Calu3 (cell line): ENCODE measurements around the gene B4GAT1. TPM values are rescaled to one million over a fixed set of nuclear protein-coding genes. Genes with fewer than 3 reads are reported as not detected.

Source experiments
- BruUV-seq: library from RNA; stranded (reverse); fragments of 400-500 nt; replicated peaks from 2 replicates; lab custom pipeline; 2021; lab: Mats Ljungman, UMichigan
- CTCF ChIA-PET: fragments of 300-600 bp; sonication (Branson Sonifier 250); formaldehyde crosslinking; loops from one replicate; lab custom pipeline; 2022; ENCODE audit warnings: antibody characterized with exemption; lab: Charles Lee
- DNase-seq: peaks from one replicate; pipeline ENCODE4 v3.0.0; 2022
- H3K27ac Mint-ChIP-seq: one replicate; pipeline ENCODE4 v1.8.0; 2022; ENCODE audit warnings: mixed read lengths; ENCODE audit not compliant: unreplicated experiment
- H3K27me3 Mint-ChIP-seq: one replicate; pipeline ENCODE4 v1.8.0; 2022; ENCODE audit warnings: mixed read lengths; ENCODE audit not compliant: unreplicated experiment
- H3K36me3 Mint-ChIP-seq: one replicate; pipeline ENCODE4 v1.8.0; 2022; ENCODE audit warnings: mild to moderate bottlenecking, moderate library complexity, mixed read lengths; ENCODE audit not compliant: insufficient read depth, unreplicated experiment
- H3K4me1 Mint-ChIP-seq: one replicate; pipeline ENCODE4 v1.8.0; 2022; ENCODE audit warnings: mild to moderate bottlenecking, low read depth, mixed read lengths; ENCODE audit not compliant: unreplicated experiment
- H3K4me3 Mint-ChIP-seq: one replicate; pipeline ENCODE4 v1.8.0; 2022; ENCODE audit warnings: mild to moderate bottlenecking, low read depth, moderate library complexity, mixed read lengths; ENCODE audit not compliant: unreplicated experiment
- H3K9me3 Mint-ChIP-seq: one replicate; pipeline ENCODE4 v1.8.0; 2022; ENCODE audit warnings: low read depth, mixed read lengths; ENCODE audit not compliant: unreplicated experiment
- CTCF ChIP-seq: fragments of 200-600 bp; IDR thresholded peaks from one replicate; pipeline ENCODE4 v1.8.0; 2022; ENCODE audit warnings: antibody characterized with exemption; ENCODE audit not compliant: unreplicated experiment
- intact Hi-C: fragments of 100-400 bp; cut with micrococcal nuclease; formaldehyde crosslinking; loops from one replicate; pipeline ENCODE4 v1.10.0; 2022; ENCODE audit not compliant: unreplicated experiment
- total RNA-seq: library from RNA; stranded (reverse); gene quantifications from 2 replicates; pipeline ENCODE4 v1.2.3, GENCODE V29; 2022

Gene B4GAT1
- total RNA-seq, 1 experiment from 2014 or later, result 11.8 TPM

DNA sequence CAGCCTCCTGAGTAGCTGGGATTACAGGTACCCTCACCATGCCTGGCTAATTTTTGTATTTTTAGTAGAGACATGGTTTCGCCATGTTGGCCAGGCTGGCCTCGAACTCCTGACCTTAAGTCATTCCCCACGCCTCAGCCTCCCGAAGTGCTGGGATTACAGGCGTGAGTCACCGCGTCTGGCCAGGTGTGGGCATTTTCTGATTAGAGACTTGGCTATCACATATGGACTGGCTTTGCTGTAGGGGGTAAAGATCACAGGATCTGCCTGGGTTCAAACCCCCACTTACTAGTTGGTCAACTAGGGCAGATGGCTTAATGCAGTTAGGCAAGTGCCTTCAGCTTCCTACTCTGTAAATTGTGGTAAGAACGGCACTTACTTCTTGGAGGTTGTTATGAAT lies 37.1 kb downstream of the B4GAT1 start:
- Mint-ChIP-seq H3K9me3 (no peaks in the 10 kb centered on the region), H3K36me3 (peaks cover 24% of the 10 kb centered on the region), H3K4me3 (no peak overlapping the region), H3K27ac (no peak overlapping the region), H3K27me3 (peaks cover 41% of the 10 kb centered on the region), H3K4me1 (peaks cover 9% of the 10 kb centered on the region)
- TF ChIP-seq CTCF, result no peak
- intact Hi-C loops, result loop anchor here (2.0 kb wide), 1 partner anchor 78 kb away; no protein-coding TSS in a partner anchor
- BruUV-seq, result no TSS peak
- CTCF ChIA-PET, result interaction anchor here (0.6 kb wide), 1 partner anchor 80 kb away, joined by 3 read pairs; no protein-coding TSS in a partner anchor
- DNase-seq, result no peak

DNA sequence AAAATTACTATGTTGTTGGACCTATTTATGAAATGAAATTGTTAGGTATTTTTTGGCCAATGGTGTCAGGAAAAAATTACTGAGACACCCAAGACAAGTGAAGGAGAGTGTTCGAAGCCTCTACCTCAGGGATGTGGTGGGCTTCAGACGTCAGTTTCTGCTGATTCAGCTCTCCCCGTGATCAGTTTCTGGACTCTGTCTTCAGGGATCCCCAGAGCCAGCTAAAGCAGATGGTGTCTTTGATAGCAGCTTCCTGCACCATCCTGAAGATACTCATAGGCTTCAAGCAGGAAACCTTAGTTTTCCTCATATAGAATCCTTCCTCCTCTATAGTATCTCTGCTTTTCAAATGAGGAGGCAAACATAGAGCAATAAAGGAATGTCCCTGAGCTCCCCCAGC lies 38.0 kb downstream of the B4GAT1 start:
- Mint-ChIP-seq H3K27me3 (peaks cover 32% of the 10 kb centered on the region), H3K9me3 (no peaks in the 10 kb centered on the region), H3K4me1 (peaks cover 9% of the 10 kb centered on the region), H3K36me3 (peaks cover 19% of the 10 kb centered on the region), H3K4me3 (no peak overlapping the region), H3K27ac (no peak overlapping the region)
- TF ChIP-seq CTCF, result no peak
- intact Hi-C loops, result no loop called here
- CTCF ChIA-PET, result no interaction called here
- DNase-seq, result no peak
- BruUV-seq, result no TSS peak

- no peak overlapping the region for H3K4me3 Mint-ChIP-seq
- CTCF ChIA-PET, result interaction anchor here (1.5 kb wide), 1 partner anchor 10 kb away, joined by 5 read pairs; no protein-coding TSS in a partner anchor
- peaks cover 10% of the 10 kb centered on the region for H3K27me3 Mint-ChIP-seq
- H3K9me3 Mint-ChIP-seq, result no peaks in the 10 kb centered on the region
- no TSS peak for BruUV-seq
- no peak overlapping the region for H3K27ac Mint-ChIP-seq
- intact Hi-C loops, result no loop called here
- H3K36me3 Mint-ChIP-seq, result no peaks in the 10 kb centered on the region
- DNase-seq, result no peak
- TF ChIP-seq CTCF, result no peak
- no peaks in the 10 kb centered on the region for H3K4me1 Mint-ChIP-seq
Measured at GRCh38 chr11:66302656-66303055, 44.8 kb downstream of the B4GAT1 start.

DNA sequence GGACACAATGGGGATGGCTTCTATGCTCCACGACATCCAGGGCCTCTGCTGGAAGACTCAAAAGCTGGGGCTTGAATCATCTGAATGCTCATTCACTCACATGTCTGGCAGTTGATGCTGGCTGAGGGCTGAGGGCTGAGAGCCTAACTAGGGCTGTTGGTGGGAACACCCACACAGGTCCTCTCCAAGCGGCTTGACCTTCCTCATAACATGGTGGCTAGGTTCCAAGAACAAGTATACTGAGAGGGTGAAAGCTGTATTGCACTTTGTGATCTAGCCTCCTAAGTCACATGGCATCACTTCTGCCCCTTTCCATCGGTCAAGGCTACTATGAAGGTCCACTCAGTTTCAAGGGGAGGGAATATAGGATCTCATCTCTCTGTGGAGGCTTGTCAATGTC lies 48.2 kb downstream of the B4GAT1 start:
- Mint-ChIP-seq H3K4me1 (no peaks in the 10 kb centered on the region), H3K27me3 (peaks cover 23% of the 10 kb centered on the region), H3K36me3 (no peaks in the 10 kb centered on the region), H3K27ac (no peak overlapping the region), H3K9me3 (no peaks in the 10 kb centered on the region), H3K4me3 (no peak overlapping the region)
- no peak for TF ChIP-seq CTCF
- no peak for DNase-seq
- no TSS peak for BruUV-seq
- CTCF ChIA-PET, result interaction anchor here (0.6 kb wide), 1 partner anchor 31 kb away, joined by 9 read pairs; no protein-coding TSS in a partner anchor
- intact Hi-C loops, result no loop called here
